Transverse colon (tissue), 4 donors: ENCODE results near the gene SLC50A1.

Experiments used
- CTCF ChIP-seq, 5 experiments: fragments of 200-600 bp in 3 of 5; fragments of 450-650 bp in 2 of 5; sonication (generic) in 3 of 5; IDR thresholded peaks; 1 replicate in 2 of 5; 2 replicates in 3 of 5; pipeline ENCODE4 v1.5.1; 2016 to 2017; ENCODE audit warnings: antibody characterized with exemption in 5 of 5, inconsistent platforms in 3 of 5, mild to moderate bottlenecking in 2 of 5, moderate library complexity in 1 of 5
- POLR2A ChIP-seq: fragments of 450-650 bp; IDR thresholded peaks from one replicate; pipeline ENCODE4 v1.6.1; 2016; ENCODE audit warnings: antibody characterized with exemption, mild to moderate bottlenecking, moderate library complexity
- POLR2AphosphoS5 ChIP-seq, 3 donors: sonication (generic); formaldehyde crosslinking; IDR thresholded peaks; one replicate each; pipeline ENCODE4 v1.6.1; 2016; ENCODE audit warnings: antibody characterized with exemption in 3 of 3

GRCh38 chr1:155170806-155171205 is 35.2 kb downstream of the SLC50A1 start:
- TF ChIP-seq POLR2A (no peak), CTCF (IDR thresholded peaks at IDR 0.05) (no peak), POLR2AphosphoS5 (IDR thresholded peaks at IDR 0.05) (no peak)
